CMK (cell line): ENCODE results near the gene CRY2.

Experiments used
- DNase-seq: peaks from one replicate; pipeline ENCODE4 v3.0.0-alpha.2; 2010; ENCODE audit warnings: low read depth

The CRY2 gene

DNA sequence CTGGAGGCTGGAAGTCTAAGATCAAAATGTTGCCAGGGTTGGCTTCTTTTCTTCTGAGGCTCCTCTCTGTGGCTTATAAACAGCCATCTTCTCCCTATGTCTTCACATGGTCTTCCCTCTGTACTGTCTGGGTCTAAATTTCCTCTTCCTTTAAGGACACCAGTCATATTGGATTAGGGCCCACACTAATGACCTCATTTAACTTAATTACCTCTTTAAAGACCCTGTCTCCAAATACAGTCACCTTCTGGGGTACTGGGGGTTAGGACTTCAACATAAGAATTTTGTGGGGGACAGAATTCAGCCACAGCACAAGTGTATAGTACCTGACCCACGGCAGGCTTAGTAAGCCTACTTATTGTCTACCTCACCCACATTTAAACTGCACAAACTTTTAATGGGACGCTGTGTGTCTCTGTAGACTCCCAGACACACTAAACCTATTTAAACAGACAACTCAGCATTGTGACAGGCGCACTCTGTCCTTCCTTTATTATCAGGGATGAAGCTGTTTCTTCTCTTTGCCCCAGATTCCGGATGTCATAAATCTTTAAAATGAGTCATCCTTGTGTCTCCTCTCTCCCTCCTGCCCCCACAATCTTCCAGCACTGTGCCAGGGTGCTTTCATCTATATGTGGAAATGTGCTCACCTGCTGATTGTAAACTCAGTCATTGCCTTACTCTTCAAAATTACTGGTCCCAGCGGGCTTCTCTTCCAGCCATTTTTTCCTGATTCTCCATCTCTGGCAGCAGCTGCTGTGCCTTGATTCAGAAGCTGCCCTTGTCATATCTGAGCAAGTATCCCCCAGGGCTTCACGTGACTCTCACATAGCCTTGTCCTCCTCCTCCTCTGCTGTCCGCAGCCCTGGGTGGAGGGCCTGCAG lies 32.8 kb downstream of the CRY2 start:
- no peak for DNase-seq

DNA sequence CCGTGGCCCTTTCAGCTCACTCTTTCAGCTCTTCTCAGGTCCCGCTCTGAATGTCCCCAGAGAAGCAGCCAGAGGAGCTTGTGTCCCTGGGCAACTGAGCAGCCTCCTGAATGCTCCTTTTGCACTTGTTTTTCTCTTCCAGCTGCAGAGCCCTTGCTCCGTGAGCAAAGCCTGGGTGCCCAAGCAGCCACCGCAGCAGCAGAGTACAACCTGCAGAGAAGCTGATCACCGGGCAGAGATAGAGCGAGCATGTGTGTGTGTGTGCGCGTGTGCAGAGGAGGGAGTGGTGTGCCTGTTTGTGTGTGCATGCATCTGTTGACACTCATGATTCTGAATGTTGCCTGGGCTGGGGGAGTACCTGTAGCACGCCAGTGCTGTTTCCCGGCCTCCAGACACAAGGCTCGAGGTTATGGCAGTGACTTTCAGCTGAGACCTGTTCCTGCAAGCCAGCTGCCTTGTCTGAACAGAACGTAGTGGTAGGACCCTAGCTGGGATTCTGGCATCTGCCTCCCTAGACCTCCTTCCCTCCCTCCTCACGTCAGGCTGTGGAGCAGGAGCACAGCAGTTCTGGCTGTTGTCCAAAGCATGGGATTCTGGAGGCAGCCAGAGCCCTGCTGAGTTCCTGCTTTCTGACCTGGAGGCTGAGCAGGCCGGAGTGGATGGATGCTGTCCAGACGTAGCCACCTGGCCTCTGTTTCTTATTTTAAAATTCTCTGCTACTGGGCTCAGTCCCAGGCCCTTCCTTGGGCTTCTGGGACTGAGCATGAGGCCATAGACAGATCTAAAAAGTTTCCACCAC lies 33.7 kb downstream of the CRY2 start:
- DNase-seq = no peak

GRCh38 chr11:45881708-45882368 lies 34.6 kb downstream of the CRY2 start:
- DNase-seq = no peak

- no peak for DNase-seq
These were observed 37.4 kb downstream of the CRY2 start for GRCh38 chr11:45884596-45885185.

DNA sequence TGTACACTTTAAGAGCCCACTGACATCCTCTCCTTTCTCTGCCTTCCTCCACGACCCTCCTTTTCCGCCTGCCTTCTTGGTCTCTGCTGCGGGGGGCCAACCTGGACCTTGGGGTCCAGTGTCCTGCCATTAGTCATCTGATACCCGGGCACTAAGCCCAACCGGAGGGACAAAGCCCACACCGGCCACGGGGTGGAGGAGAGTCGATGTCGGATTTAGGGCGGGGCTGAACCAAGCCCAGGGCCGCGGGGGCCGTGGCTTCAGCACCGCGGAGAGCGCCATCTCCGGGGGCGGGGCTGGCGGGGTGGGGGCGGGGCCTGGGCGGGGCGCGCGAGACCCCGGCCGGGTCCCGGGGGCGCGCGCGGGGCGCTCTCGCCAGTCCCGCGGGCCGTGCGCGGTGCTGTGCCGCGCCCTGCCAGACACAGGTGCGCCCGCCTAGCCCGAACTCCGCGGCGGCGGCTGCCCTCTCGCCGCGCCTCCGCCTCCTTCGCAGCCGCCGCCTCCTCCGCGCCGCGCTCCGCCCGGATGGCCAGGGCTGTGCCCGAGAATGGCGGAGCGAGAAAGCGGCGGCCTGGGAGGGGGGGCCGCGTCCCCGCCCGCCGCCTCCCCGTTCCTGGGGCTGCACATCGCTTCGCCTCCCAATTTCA lies 38.1 kb downstream of the CRY2 start, which contains the start of gene MAPK8IP1:
MAPK8IP1 (plus strand) TSS at position 378 of the 647 bp plus-strand sequence; CDS start at position 548, 170 bp downstream.
- no peak for DNase-seq

DNA sequence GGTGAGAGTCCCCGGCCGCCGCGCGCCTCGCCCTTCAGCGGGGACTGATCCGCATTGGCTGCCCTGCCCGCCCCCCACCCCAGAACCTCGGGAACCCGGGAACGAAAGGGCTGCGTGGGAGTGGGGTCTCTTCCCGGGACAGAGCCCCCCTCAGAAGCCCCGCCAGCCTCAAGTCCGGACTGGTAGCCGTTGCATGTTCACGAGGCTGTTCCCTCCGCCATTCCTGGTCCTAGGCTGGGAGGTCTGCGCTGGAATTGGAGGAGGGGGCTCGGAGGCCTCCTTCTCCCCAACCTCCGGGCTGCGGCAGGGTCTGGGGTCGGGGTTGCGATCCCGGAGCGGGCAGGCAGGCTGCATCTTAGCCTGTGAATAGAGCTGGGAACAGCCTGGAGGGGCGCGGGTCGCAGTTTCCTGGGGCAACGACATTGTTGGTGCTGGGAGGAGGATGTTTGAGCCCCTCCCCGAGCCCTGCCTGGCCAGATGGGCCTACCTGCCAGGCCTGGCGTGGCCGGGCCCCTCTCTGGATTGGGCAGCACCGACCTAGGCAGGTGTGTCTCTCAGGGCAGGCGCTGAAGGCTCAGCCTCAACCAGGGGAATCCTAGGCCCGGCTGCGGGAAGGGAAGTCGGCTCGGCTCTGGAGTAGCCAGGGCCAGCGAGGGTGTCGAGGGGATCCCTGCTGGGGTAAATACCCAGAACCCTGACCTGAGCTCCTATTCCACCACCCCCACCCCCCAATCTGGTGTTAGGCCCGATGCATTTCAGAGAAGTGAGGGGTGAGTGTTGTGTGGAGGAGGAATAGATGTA lies 38.8 kb downstream of the CRY2 start:
- DNase-seq = no peak

GRCh38 chr11:45886816-45887520 lies 39.7 kb downstream of the CRY2 start:
- no peak for DNase-seq

DNA sequence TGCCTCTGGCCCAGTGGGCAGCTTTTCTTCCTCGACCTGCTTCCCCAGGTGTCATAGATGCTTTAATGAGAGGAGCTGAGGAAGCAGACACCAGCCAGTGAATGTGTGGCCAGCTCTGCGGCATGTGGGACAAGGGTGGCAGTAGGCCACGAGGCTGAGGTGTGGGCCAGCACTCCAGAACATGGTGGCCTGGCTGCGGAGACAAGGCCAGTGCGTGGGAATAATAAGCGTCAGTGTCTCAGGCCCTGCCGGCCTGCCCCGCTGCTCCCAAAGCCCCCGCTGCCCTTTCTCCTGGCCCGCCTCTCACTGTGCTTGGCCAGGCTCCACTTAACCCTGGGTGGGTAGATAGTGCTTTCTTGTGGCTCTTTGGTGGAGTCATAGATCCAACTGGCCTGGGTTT lies 40.3 kb downstream of the CRY2 start:
- no peak for DNase-seq

GRCh38 chr11:45889555-45889954 lies 42.3 kb downstream of the CRY2 start:
- no peak for DNase-seq

DNA sequence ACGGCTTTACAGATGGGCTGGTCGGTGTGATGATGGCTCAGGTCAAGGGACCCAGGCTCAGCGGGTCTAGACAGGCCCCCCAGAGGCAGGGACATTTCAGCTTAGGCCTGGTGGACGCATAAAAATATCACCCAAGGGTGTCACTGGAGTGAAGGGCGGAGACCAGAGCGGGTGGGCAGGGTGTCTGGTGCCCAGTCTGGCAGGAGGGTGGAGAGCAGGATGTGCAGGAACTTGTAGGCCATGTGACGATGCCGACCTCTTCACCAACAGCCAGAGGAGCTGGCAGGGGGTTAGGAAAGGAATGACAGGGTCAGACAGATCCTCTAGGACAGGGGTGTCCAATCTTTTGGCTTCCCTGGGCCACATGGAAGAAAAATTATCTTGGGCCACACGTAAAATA lies 42.7 kb downstream of the CRY2 start:
- no peak for DNase-seq

DNA sequence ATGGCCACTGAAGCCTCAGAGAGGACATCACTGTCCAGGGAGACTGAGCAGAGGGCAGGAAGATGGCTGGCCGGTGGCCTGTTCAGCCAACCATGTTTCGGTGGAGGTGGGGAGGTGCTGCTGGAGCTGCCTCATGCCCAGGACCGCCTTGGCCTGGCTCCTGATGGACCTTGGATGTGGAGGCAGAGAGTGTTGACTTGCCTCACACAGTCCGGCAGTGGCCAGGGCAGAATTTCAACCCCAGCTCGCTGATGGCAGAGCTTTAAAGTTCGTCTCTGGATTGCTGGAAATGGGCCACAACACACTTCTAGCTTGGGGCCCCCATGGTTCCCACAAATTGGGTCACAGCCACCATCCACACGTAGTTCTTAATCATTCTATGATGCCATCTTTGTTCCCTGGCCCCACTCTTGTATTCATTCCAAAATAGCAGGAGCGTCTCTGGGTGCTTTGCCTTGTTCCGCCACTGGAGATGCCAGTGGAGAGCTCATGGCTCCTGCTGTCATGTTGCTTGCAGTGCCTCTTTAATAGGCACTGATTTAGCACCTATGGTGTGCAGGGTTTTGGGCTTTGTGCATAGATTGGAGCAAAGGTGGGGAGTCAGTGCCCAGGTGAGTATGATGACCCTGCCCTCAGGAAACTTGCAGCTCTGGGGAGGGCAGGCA lies 43.7 kb downstream of the CRY2 start:
- no peak for DNase-seq

- no peak for DNase-seq
These were observed 45.6 kb downstream of the CRY2 start for GRCh38 chr11:45892856-45893255.

GRCh38 chr11:45894555-45895247 lies 47.4 kb downstream of the CRY2 start:
- DNase-seq = no peak

- no peak for DNase-seq
These were observed 48.4 kb downstream of the CRY2 start for GRCh38 chr11:45895553-45896259.

GRCh38 chr11:45896422-45896984 lies 49.2 kb downstream of the CRY2 start:
- DNase-seq = no peak

- DNase-seq = no peak
These were observed 50.3 kb downstream of the CRY2 start for GRCh38 chr11:45897556-45897955.

DNA sequence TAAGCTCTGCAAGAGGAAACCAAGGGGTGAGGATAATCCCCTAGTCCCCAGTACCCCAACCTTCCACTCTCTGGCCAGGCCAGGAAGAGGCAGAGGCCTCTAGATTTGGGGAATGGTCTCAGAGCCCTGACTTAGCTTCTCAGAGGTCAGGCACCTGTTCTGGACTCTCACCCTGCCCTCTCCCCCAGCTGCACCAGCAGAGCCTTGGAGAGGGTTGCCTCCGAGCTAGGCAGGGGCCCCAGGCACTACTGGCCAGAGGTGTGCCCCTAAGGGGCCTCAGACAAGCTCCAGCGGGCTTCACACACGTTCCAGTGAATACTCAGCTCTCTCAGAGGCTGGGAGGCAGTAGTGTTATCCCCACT lies 51.8 kb downstream of the CRY2 start:
- DNase-seq = no peak
